ENCODE results near the gene EXD2. TPM values are rescaled to one million over a fixed set of nuclear protein-coding genes. Genes with fewer than 3 reads are reported as not detected.

Gene EXD2
- total and polyA plus RNA-seq, 2 of the 13 experiments (the other 11 are each of a cell fraction or from before 2014, with no cell fraction given): 9.5 to 15.1 TPM

GRCh38 chr14:69153152-69153872, 38.0 kb upstream of the EXD2 start (continued):
- peak; percentile 80 for TF ChIP-seq HNF1A (IDR thresholded peaks at IDR 0.05; ENCODE audit: low read depth)
- TF ChIP-seq HNF1A (CRISPR knock-in tag; IDR thresholded peaks at IDR 0.05; ENCODE audit: borderline replicate concordance): peak; percentile 71; the same call in 1 of the 2 replicates
- TF ChIP-seq MTF2 (CRISPR knock-in tag; IDR thresholded peaks at IDR 0.05; ENCODE audit: borderline replicate concordance): no peak
- no peak for TF ChIP-seq ZNF776 (CRISPR knock-in tag; IDR thresholded peaks at IDR 0.05)
- TF ChIP-seq ZBTB7B (CRISPR knock-in tag; IDR thresholded peaks at IDR 0.05): no peak; the same call in 1 of the 2 replicates
- no peak for TF ChIP-seq MED8 (CRISPR knock-in tag; IDR thresholded peaks at IDR 0.05; ENCODE audit: insufficient replicate concordance)
- no peak for TF ChIP-seq TOE1 (CRISPR knock-in tag; IDR thresholded peaks at IDR 0.05)
- TF ChIP-seq ZNF781 (CRISPR knock-in tag; IDR thresholded peaks at IDR 0.05; ENCODE audit: borderline replicate concordance, not compliant biosample characterization): no peak
- 0 out of 2 replicates have a peak, but pooled peaks have one; percentile 6 for TF ChIP-seq HNF4A (CRISPR knock-in tag; IDR thresholded peaks at IDR 0.05)
- TF ChIP-seq ZNF543 (CRISPR knock-in tag; IDR thresholded peaks at IDR 0.05): no peak
- TF ChIP-seq FOXM1 (CRISPR knock-in tag; IDR thresholded peaks at IDR 0.05): no peak
- TF ChIP-seq E2F5 (CRISPR knock-in tag; conservative IDR thresholded peaks at IDR 0.05): no peak
- no peak for TF ChIP-seq ATAD3A (CRISPR knock-in tag; IDR thresholded peaks at IDR 0.05)
- no peak for TF ChIP-seq ZHX2 (IDR thresholded peaks at IDR 0.05; ENCODE audit: low read depth)
- no peak for TF ChIP-seq ZHX2 (CRISPR knock-in tag; IDR thresholded peaks at IDR 0.05; ENCODE audit: borderline replicate concordance)
- TF ChIP-seq PHF5A (CRISPR knock-in tag; IDR thresholded peaks at IDR 0.05; ENCODE audit: low read depth, unreplicated experiment): no peak
- TF ChIP-seq BCL6 (CRISPR knock-in tag; IDR thresholded peaks at IDR 0.05): no peak
- no peak for TF ChIP-seq ELK4 (CRISPR knock-in tag; IDR thresholded peaks at IDR 0.05; ENCODE audit: borderline replicate concordance)

Data from HepG2 (cell line).